ENCODE measurements around the gene ARV1.
A peak's percentile ranks its signal among the peaks of the same experiment; 100 is the strongest.

ARV1 gene

DNA sequence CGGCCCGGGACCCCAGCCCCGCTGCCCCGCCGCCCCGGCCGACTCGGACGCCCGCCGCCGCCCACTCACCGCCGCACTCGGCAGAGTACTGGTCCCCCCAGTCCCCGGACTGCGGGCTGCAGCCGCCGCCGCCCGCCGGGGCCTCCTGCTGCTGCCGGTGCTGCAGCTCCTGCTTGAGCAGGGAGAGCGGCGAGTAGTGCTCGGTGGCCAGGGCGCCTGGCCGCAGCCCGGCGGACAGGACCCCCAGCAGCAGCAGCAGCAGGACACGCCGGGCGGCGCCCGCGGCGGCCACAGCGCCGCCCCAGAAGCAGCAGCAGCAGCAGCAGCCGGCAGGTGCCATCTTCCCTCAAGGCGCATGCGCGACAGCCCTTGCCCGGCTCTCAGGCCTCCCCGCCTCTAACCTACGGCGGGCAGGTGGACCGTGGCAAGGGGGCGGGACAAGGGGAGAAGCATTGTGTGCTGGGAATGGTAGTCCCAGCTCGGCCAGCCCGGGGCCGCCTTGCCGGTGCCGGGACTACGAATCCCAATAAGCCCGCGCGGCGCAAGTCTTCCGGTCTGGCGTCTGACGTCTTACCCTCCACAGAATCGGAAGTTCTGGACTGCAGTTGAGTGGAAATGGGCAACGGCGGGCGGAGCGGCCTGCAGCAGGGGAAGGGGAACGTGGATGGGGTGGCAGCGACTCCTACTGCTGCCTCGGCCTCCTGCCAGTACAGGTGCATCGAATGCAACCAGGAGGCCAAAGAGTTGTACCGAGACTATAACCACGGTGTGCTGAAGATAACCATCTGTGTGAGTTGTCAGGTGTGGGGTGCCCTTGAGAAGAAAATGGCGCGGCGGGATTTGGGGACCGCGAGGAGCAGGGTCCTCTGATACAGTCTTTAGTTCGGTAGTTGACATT, at the start of gene ARV1, which contains the start of gene TTC13:
ARV1 (plus strand) TSS at position 604 of the 898 bp plus-strand sequence; CDS start at position 616, 12 bp downstream.
TTC13 (minus strand) TSS at position 371 of the 898 bp plus-strand sequence; CDS start at position 340, 31 bp downstream.
- DNase-seq (ENCODE audit: low read depth, low spot score): peak; percentile 95

DNA sequence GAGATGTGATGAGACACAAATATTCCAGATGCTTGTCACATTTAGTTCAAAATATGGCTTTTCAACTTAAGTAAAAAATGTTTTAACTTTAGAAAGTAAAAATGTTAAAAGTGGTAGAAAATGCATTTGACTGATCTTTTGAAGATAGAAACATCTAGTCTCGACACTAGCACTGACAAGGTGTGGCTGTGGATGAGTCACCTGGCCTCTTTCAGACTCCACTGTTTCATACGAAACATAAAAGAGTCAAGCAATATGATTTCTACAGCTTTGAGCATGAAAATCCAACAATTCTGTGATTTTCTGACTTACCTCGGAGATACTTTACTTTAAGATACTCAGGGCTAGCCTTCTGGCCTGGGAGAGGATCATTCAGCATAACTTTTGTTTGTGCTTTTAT, 47.9 kb upstream of the ARV1 start:
- DNase-seq (ENCODE audit: low read depth, low spot score): no peak

DNA sequence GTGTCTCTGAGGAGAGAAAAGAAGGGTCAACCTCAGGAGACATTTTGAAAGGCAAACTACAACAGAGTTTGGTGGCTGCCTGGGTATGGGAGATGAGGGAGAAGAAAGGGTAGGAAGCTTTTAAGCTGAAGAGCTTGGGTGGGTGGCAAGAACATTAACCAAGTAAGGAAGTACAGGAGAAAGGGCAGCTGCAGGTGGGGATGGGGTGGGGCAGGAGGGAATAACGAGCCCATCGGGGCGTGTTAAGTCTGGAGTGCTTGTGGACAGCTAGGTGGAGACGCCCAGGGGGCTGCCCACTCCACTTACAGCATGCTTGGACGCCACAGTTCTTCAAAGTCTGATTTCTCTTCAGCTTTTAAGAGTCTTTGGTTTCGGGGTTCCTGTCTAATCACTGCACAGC, 43.0 kb upstream of the ARV1 start:
- DNase-seq (ENCODE audit: low read depth, low spot score): no peak

GRCh38 chr1:230936475-230936874, 42.4 kb upstream of the ARV1 start:
- no peak for DNase-seq (ENCODE audit: low read depth, low spot score)

GRCh38 chr1:230937371-230937770, 41.5 kb upstream of the ARV1 start:
- DNase-seq (ENCODE audit: low read depth, low spot score): no peak

DNA sequence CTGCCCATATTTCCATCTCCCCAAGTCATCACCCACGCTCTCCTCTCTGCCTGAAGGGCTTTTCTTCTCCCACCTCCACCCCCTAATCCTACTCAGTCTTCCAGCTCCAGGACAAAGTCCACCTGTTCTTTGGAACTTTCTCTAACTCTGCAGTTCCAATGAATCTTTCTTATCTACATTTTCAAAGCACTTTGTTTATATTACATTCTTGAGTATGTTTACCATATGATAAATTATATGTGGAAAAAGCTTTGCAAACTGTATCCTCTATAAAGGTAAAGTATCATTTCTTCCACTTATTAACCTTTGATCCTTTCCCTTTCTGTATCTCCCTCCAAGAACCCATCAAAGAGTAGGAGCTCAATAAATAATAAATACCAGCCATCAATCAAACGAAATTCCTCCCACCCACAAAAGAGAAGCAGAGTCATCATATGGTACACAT, 39.9 kb upstream of the ARV1 start:
- no peak for DNase-seq (ENCODE audit: low read depth, low spot score)

GRCh38 chr1:230939806-230940489, 38.9 kb upstream of the ARV1 start:
- no peak for DNase-seq (ENCODE audit: low read depth, low spot score)

GRCh38 chr1:230940848-230941247, 38.0 kb upstream of the ARV1 start:
- DNase-seq (ENCODE audit: low read depth, low spot score): no peak

GRCh38 chr1:230943048-230943593, 35.8 kb upstream of the ARV1 start:
- no peak for DNase-seq (ENCODE audit: low read depth, low spot score)

GRCh38 chr1:230948301-230948700, 30.6 kb upstream of the ARV1 start:
- DNase-seq (ENCODE audit: low read depth, low spot score): no peak

DNA sequence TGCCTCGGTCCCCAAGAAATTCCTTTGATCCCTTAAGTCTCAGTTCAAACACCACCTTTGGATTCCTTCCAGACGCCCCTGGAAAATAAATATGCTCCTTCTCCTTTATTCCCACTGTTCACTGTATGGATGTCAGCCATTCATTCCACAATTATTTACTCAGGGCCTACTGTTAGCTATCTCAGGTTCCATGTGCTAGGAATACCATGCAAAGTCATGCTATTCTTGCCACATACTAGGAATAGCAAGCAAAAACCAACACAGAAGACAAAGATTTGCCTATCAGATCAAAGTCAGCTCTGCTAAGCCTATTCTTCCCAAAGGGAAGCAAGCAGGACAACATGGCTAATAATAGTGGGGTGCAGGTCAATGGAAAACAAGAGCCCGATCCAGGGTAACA, 30.0 kb upstream of the ARV1 start:
- no peak for DNase-seq (ENCODE audit: low read depth, low spot score)

DNA sequence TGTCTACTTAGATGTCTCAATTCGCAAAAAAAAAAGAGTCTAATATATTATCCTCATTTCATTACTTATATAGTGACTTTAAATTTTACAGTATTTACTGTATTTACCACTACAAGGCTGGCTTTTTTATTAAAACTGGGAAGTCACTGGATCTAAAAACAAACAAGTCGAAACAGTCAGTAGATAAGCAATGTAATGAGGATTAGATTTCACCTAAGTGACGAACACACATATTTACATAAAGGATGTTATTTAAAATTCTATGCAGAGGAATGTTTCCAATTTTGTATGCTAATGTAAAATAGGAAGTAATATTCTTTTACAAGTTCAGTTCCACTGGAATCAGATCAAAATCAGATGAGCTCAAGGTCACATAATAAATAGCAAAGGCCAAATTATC, 28.5 kb upstream of the ARV1 start:
- DNase-seq (ENCODE audit: low read depth, low spot score): no peak

- no peak for DNase-seq (ENCODE audit: low read depth, low spot score)
Observed at GRCh38 chr1:230957580-230957989, 21.3 kb upstream of the ARV1 start.

GRCh38 chr1:230958370-230958769, 20.5 kb upstream of the ARV1 start:
- no peak for DNase-seq (ENCODE audit: low read depth, low spot score)

DNA sequence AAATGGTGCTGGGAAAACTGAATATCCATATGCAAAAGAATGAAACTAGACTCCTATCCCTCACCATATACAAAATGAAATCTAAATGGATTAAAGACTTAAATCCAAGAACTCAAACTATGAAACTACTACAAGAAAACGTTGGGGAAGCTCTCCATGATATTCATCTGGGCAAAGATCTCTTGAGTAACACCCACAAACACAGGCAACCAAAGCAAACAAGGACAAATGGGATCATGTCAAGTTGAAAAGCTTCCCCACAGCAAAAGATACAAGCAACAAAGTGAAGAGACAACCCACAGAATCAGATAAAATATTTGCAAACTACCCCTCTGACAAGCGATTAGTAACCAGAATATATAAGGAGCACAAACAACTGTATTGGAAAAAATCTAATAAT, 14.0 kb upstream of the ARV1 start:
- no peak for DNase-seq (ENCODE audit: low read depth, low spot score)

DNA sequence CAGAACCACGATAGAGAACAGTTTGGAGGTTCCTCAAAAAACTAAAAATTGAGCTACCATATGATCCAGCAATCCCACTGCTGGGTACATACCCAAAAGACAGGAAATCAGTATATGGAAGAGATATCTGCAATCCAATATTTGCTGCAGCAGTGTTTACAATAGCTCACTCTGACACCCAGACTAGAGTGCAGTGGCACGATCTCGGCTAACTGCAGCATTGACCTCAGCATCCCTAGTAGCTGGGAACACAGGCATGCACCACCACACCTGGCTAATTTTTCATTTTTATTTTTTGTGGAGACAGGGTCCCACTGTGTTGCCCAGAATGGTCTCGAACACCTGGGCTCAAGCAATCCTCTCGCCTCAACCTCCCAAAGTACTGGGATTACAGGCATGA, 13.4 kb upstream of the ARV1 start:
- no peak for DNase-seq (ENCODE audit: low read depth, low spot score)

- DNase-seq (ENCODE audit: low read depth, low spot score): no peak
Observed at GRCh38 chr1:230966358-230966873, 12.5 kb upstream of the ARV1 start.

DNA sequence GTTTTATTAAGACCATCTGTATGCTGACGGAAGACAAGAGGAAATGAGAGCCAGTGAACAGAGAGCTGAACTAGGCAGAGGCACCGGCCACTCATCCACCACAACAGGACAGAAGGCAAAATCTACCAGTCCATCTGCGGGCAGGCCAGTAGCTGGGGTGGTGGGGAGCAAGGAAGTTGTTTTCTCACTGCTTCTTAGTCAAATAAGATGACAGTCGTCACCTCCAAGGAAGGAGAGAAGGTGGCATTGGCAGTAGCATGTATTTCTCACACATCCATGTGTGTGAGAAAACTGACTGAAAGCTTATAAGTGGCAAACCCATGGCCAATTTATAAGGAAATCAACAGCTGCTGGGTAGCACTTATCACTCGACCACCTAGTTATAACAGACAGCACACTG, 8.5 kb upstream of the ARV1 start:
- DNase-seq (ENCODE audit: low read depth, low spot score): no peak

- no peak for DNase-seq (ENCODE audit: low read depth, low spot score)
Observed at GRCh38 chr1:230971771-230972170, 7.1 kb upstream of the ARV1 start.

DNA sequence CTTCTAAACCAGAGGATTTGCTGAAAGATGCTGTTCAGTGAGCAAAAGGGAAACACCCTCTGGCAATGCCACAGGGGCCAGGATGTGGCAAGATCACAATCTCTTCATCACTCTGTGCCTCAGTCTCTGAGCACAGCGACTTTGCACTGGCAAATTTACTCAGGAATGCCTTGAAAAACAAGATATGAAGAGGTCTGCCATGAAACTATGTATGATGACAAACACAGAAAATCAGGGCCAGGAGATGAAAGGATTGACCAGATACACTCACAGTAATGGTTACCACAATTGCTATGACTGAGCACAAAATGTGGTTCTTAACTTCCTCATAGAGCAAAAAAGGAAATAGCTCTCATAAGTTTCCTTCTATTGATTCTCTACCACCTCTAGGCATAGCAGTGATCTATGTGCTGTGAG, 6.0 kb upstream of the ARV1 start:
- DNase-seq (ENCODE audit: low read depth, low spot score): no peak

GRCh38 chr1:230975636-230976035, 3.3 kb upstream of the ARV1 start:
- no peak for DNase-seq (ENCODE audit: low read depth, low spot score)

DNA sequence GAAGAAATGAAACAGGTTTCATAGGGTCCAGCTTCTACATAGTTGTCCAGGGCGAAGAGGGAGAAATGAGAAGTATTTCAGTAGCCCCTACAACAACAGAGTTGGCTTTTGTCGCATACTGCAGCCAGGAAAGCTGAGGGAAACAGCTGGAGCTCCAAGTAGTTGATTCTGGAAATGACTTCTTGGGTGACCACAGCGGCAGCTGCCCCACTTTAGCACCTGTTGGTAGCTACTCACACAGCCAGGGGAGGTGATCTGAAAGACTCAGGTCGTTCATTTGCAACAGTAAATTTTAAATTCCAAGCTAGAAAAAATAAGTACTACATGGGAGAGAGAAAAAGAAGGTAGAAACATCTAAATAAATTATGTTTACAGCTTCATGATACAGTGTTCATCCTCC, 2.5 kb upstream of the ARV1 start:
- no peak for DNase-seq (ENCODE audit: low read depth, low spot score)
